Activated naive CD4-positive, alpha-beta T cell treated with anti-CD3 and anti-CD28 coated beads for 36 hours (primary cell): ENCODE measurements around the gene CAMK1D. TPM values are rescaled to one million over a fixed set of nuclear protein-coding genes. Genes with fewer than 3 reads are reported as not detected.

Source experiments
- CTCF ChIA-PET: fragments of 350-600 bp; sonication (Branson Sonifier 250); formaldehyde crosslinking; loops from one replicate; lab custom pipeline; 2021; ENCODE audit warnings: antibody characterized with exemption; lab: Charles Lee
- DNase-seq: peaks from one replicate; pipeline ENCODE4 v3.0.0-alpha.2; 2020
- H3K27ac Mint-ChIP-seq: one replicate; pipeline ENCODE4 v1.8.0; 2021; ENCODE audit warnings: mild to moderate bottlenecking, mixed read lengths
- H3K27me3 Mint-ChIP-seq: one replicate; pipeline ENCODE4 v1.8.0; 2021; ENCODE audit warnings: low read depth, mixed read lengths
- H3K36me3 Mint-ChIP-seq: one replicate; pipeline ENCODE4 v1.8.0; 2021; ENCODE audit warnings: low read depth, mixed read lengths
- H3K4me1 Mint-ChIP-seq: one replicate; pipeline ENCODE4 v1.8.0; 2021; ENCODE audit warnings: low read depth, mixed read lengths
- H3K4me3 Mint-ChIP-seq: one replicate; pipeline ENCODE4 v1.8.0; 2021; ENCODE audit warnings: mild to moderate bottlenecking, moderate library complexity, mixed read lengths
- H3K9me3 Mint-ChIP-seq: one replicate; pipeline ENCODE4 v1.8.0; 2021; ENCODE audit warnings: mixed read lengths
- intact Hi-C: fragments of 100-400 bp; cut with micrococcal nuclease; formaldehyde crosslinking; loops from one replicate; pipeline ENCODE4 v1.15.1; 2023
- total RNA-seq, 2 experiments: library from RNA; stranded (reverse); gene quantifications; one replicate each; pipeline ENCODE4 v1.2.3, GENCODE V29; 2021

The CAMK1D gene
- total RNA-seq, 2 experiments from 2014 or later, result 9.5 to 11.3 TPM

- H3K4me3 Mint-ChIP-seq, result no peak overlapping the region
- H3K36me3 Mint-ChIP-seq, result no peaks in the 10 kb centered on the region
- intact Hi-C loops, result no loop called here
- no peak for DNase-seq
- CTCF ChIA-PET, result interaction anchor here (0.6 kb wide), 1 partner anchor 510 kb away, joined by 5 read pairs; no protein-coding TSS in a partner anchor
- no peaks in the 10 kb centered on the region for H3K27me3 Mint-ChIP-seq
- H3K27ac Mint-ChIP-seq, result no peak overlapping the region
- no peaks in the 10 kb centered on the region for H3K9me3 Mint-ChIP-seq
- H3K4me1 Mint-ChIP-seq, result peaks cover 4% of the 10 kb centered on the region
Measured at GRCh38 chr10:12685261-12686058, 336.1 kb downstream of the CAMK1D start.

GRCh38 chr10:12687996-12688395, 338.6 kb downstream of the CAMK1D start:
- H3K9me3 Mint-ChIP-seq, result no peaks in the 10 kb centered on the region
- H3K4me1 Mint-ChIP-seq, result no peaks in the 10 kb centered on the region
- intact Hi-C loops, result no loop called here
- CTCF ChIA-PET, result no interaction called here
- no peak for DNase-seq
- H3K27ac Mint-ChIP-seq, result no peak overlapping the region
- H3K27me3 Mint-ChIP-seq, result no peaks in the 10 kb centered on the region
- no peak overlapping the region for H3K4me3 Mint-ChIP-seq
- no peaks in the 10 kb centered on the region for H3K36me3 Mint-ChIP-seq

- intact Hi-C loops, result no loop called here
- H3K27ac Mint-ChIP-seq, result no peak overlapping the region
Measured at GRCh38 chr10:12689893-12690292, 340.5 kb downstream of the CAMK1D start.

GRCh38 chr10:12690525-12691126, 341.3 kb downstream of the CAMK1D start:
- intact Hi-C loops, result no loop called here
- H3K9me3 Mint-ChIP-seq, result no peaks in the 10 kb centered on the region
- H3K4me3 Mint-ChIP-seq, result no peak overlapping the region
- no peak for DNase-seq
- CTCF ChIA-PET, result interaction anchor here (0.5 kb wide), 1 partner anchor 203 kb away, joined by 3 read pairs; no protein-coding TSS in a partner anchor
- H3K27ac Mint-ChIP-seq, result no peak overlapping the region
- H3K4me1 Mint-ChIP-seq, result no peaks in the 10 kb centered on the region
- no peaks in the 10 kb centered on the region for H3K36me3 Mint-ChIP-seq
- H3K27me3 Mint-ChIP-seq, result no peaks in the 10 kb centered on the region

More at GRCh38 chr10:12689893-12690292, 340.5 kb downstream of the CAMK1D start:
- H3K27me3 Mint-ChIP-seq, result no peaks in the 10 kb centered on the region
- CTCF ChIA-PET, result no interaction called here
- no peaks in the 10 kb centered on the region for H3K9me3 Mint-ChIP-seq
- H3K4me3 Mint-ChIP-seq, result no peak overlapping the region
- H3K4me1 Mint-ChIP-seq, result no peaks in the 10 kb centered on the region
- H3K36me3 Mint-ChIP-seq, result no peaks in the 10 kb centered on the region
- no peak for DNase-seq

- no peaks in the 10 kb centered on the region for H3K4me1 Mint-ChIP-seq
- CTCF ChIA-PET, result no interaction called here
- no peak overlapping the region for H3K4me3 Mint-ChIP-seq
- H3K27me3 Mint-ChIP-seq, result no peaks in the 10 kb centered on the region
- intact Hi-C loops, result no loop called here
- no peak overlapping the region for H3K27ac Mint-ChIP-seq
- no peak for DNase-seq
- H3K36me3 Mint-ChIP-seq, result no peaks in the 10 kb centered on the region
- no peaks in the 10 kb centered on the region for H3K9me3 Mint-ChIP-seq
Measured at GRCh38 chr10:12691596-12691995, 342.2 kb downstream of the CAMK1D start.

GRCh38 chr10:12697764-12698163, 348.4 kb downstream of the CAMK1D start:
- H3K27ac Mint-ChIP-seq, result no peak overlapping the region
- DNase-seq, result no peak
- H3K9me3 Mint-ChIP-seq, result no peaks in the 10 kb centered on the region
- peaks cover 6% of the 10 kb centered on the region for H3K4me1 Mint-ChIP-seq
- no peaks in the 10 kb centered on the region for H3K27me3 Mint-ChIP-seq
- CTCF ChIA-PET, result no interaction called here
- no peak overlapping the region for H3K4me3 Mint-ChIP-seq
- H3K36me3 Mint-ChIP-seq, result peaks cover 3% of the 10 kb centered on the region
- intact Hi-C loops, result no loop called here

- DNase-seq, result no peak
- CTCF ChIA-PET, result no interaction called here
- intact Hi-C loops, result no loop called here
- Mint-ChIP-seq H3K36me3 (peaks cover 3% of the 10 kb centered on the region), H3K27me3 (no peaks in the 10 kb centered on the region), H3K4me1 (peaks cover 13% of the 10 kb centered on the region), H3K9me3 (no peaks in the 10 kb centered on the region), H3K4me3 (no peak overlapping the region), H3K27ac (no peak overlapping the region)
Measured at GRCh38 chr10:12699258-12699700, 349.9 kb downstream of the CAMK1D start.

- peaks cover 14% of the 10 kb centered on the region for H3K4me1 Mint-ChIP-seq
- no peak overlapping the region for H3K4me3 Mint-ChIP-seq
- intact Hi-C loops, result no loop called here
- CTCF ChIA-PET, result interaction anchor here (1.0 kb wide), 1 partner anchor 11 kb away, joined by 3 read pairs; no protein-coding TSS in a partner anchor
- H3K27me3 Mint-ChIP-seq, result no peaks in the 10 kb centered on the region
- H3K9me3 Mint-ChIP-seq, result no peaks in the 10 kb centered on the region
- peaks cover 3% of the 10 kb centered on the region for H3K36me3 Mint-ChIP-seq
- no peak for DNase-seq
- no peak overlapping the region for H3K27ac Mint-ChIP-seq
Measured at GRCh38 chr10:12699781-12700556, 350.6 kb downstream of the CAMK1D start.

- intact Hi-C loops, result no loop called here
Measured at GRCh38 chr10:12700557-12700874, 351.2 kb downstream of the CAMK1D start.

GRCh38 chr10:12701696-12702095, 352.3 kb downstream of the CAMK1D start:
- H3K4me3 Mint-ChIP-seq, result no peak overlapping the region
- CTCF ChIA-PET, result no interaction called here
- peaks cover 15% of the 10 kb centered on the region for H3K4me1 Mint-ChIP-seq

More at GRCh38 chr10:12700557-12700874, 351.2 kb downstream of the CAMK1D start:
- H3K9me3 Mint-ChIP-seq, result no peaks in the 10 kb centered on the region
- H3K27ac Mint-ChIP-seq, result no peak overlapping the region
- no peak for DNase-seq
- CTCF ChIA-PET, result interaction anchor here (1.0 kb wide), 1 partner anchor 10 kb away, joined by 3 read pairs; no protein-coding TSS in a partner anchor
- H3K4me1 Mint-ChIP-seq, result peaks cover 14% of the 10 kb centered on the region
- no peak overlapping the region for H3K4me3 Mint-ChIP-seq
- H3K36me3 Mint-ChIP-seq, result peaks cover 3% of the 10 kb centered on the region
- no peaks in the 10 kb centered on the region for H3K27me3 Mint-ChIP-seq

GRCh38 chr10:12702215-12702770, 352.9 kb downstream of the CAMK1D start:
- CTCF ChIA-PET, result interaction anchor here (1.0 to 1.7 kb wide), 2 partner anchors 10 to 80 kb away, joined by 5 to 6 read pairs; no protein-coding TSS in a partner anchor
- Mint-ChIP-seq H3K36me3 (peaks cover 3% of the 10 kb centered on the region), H3K27me3 (no peaks in the 10 kb centered on the region), H3K27ac (no peak overlapping the region), H3K4me1 (peaks cover 20% of the 10 kb centered on the region), H3K4me3 (no peak overlapping the region), H3K9me3 (no peaks in the 10 kb centered on the region)
- DNase-seq, result no peak
- intact Hi-C loops, result no loop called here

More at GRCh38 chr10:12701696-12702095, 352.3 kb downstream of the CAMK1D start:
- no peak overlapping the region for H3K27ac Mint-ChIP-seq
- intact Hi-C loops, result no loop called here
- peaks cover 3% of the 10 kb centered on the region for H3K36me3 Mint-ChIP-seq
- no peaks in the 10 kb centered on the region for H3K9me3 Mint-ChIP-seq
- DNase-seq, result no peak
- no peaks in the 10 kb centered on the region for H3K27me3 Mint-ChIP-seq

- Mint-ChIP-seq H3K4me3 (no peak overlapping the region), H3K27me3 (no peaks in the 10 kb centered on the region), H3K9me3 (no peaks in the 10 kb centered on the region), H3K36me3 (peaks cover 3% of the 10 kb centered on the region), H3K4me1 (peaks cover 25% of the 10 kb centered on the region), H3K27ac (no peak overlapping the region)
- CTCF ChIA-PET, result interaction anchor here (1.0 to 1.7 kb wide), 3 partner anchors 9 to 454 kb away, joined by 4 to 6 read pairs (median 5); no protein-coding TSS in a partner anchor
- DNase-seq, result no peak
- intact Hi-C loops, result no loop called here
Measured at GRCh38 chr10:12703126-12703525, 353.8 kb downstream of the CAMK1D start.
